OCI-LY3 (cell line): Measurements from ENCODE around the gene TNS2.

ENCODE experiments used
- H2AFZ ChIP-seq: fragments of 200-600, 300-600 bp; shearing (Covaris generic); 2 replicates; pipeline ENCODE4 v1.6.0; 2014; ENCODE audit warnings: antibody characterized with exemption, low read depth, low read length
- H3K27ac ChIP-seq: fragments of 200-600, 300-600 bp; sonication (generic); 2 replicates; pipeline ENCODE4 v1.5.1; 2014; ENCODE audit warnings: mild to moderate bottlenecking, low read length, moderate library complexity, mixed read lengths
- H3K27me3 ChIP-seq: fragments of 200-600, 300-600 bp; sonication (generic); 2 replicates; pipeline ENCODE4 v1.6.1; 2014; ENCODE audit warnings: low read depth, low read length, mixed read lengths
- H3K36me3 ChIP-seq: fragments of 200-600, 300-600 bp; sonication (generic); replicated peaks from 2 replicates; pipeline ENCODE3; 2014; ENCODE audit warnings: low read depth, low read length, mixed read lengths
- H3K4me1 ChIP-seq: fragments of 300-600, 200-600 bp; sonication (generic); 2 replicates; pipeline ENCODE4 v1.6.1; 2014; ENCODE audit warnings: low read length, mixed read lengths
- H3K4me2 ChIP-seq: fragments of 200-600, 300-600 bp; sonication (generic); 2 replicates; pipeline ENCODE4 v1.6.1; 2014; ENCODE audit warnings: low read length, mixed read lengths
- H3K4me3 ChIP-seq: fragments of 300-600, 200-600 bp; sonication (generic); 2 replicates; pipeline ENCODE4 v1.5.1; 2014; ENCODE audit warnings: antibody characterized with exemption, mild to moderate bottlenecking, low read length, moderate library complexity
- H3K79me2 ChIP-seq: fragments of 300-600, 200-600 bp; shearing (Covaris generic); 2 replicates; pipeline ENCODE4 v1.6.1; 2014; ENCODE audit warnings: mild to moderate bottlenecking, low read length, mixed read lengths
- H3K9ac ChIP-seq: fragments of 300-600, 200-600 bp; shearing (Covaris generic); 2 replicates; pipeline ENCODE4 v1.6.0; 2014; ENCODE audit warnings: mild to moderate bottlenecking, low read length, moderate library complexity
- H3K9me3 ChIP-seq: fragments of 200-600, 300-600 bp; shearing (Covaris generic); 2 replicates; pipeline ENCODE4 v1.6.1; 2014; ENCODE audit warnings: low read length, mixed read lengths; ENCODE audit not compliant: insufficient read depth
- H4K20me1 ChIP-seq: fragments of 200-600, 300-600 bp; sonication (generic); 2 replicates; pipeline ENCODE4 v1.6.1; 2016; ENCODE audit warnings: low read length, mixed read lengths; ENCODE audit not compliant: insufficient read depth
- EZH2phosphoT487 ChIP-seq: fragments of 200-600 bp; shearing (Covaris generic); IDR thresholded peaks from 2 replicates; pipeline ENCODE4 v1.6.1; 2018; ENCODE audit warnings: antibody characterized with exemption, mixed run types, low read depth
- TF ChIP-seq, protein P1 (sequence below): fragments of 200-600, 300-600 bp; sonication (generic); IDR thresholded peaks from 2 replicates; pipeline ENCODE4 v1.5.1; 2014; ENCODE audit warnings: antibody characterized with exemption, low read length, low read depth

TNS2 gene

DNA sequence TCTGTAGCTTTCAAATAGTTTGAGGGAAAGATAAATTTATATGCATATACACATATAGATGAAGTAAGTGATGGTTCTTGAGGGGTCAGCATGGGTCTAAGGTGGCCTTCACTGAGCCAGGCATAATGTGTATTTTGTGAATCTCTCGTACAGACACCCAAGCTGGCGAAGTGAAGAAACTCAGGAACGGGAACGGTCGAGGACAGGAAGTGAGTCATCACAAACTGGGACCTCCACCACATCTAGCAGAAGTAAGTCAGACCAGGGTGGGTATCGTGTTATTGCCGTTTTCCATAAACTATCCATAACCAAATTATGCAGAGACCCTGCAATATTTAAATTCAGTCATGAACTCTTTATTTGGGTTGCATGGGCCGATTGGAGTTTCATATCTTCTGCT lies 15.4 kb upstream of the TNS2 start:
- Histone ChIP-seq H3K9me3 (no peaks in the 10 kb centered on the region), H3K36me3 (peaks cover 63% of the 10 kb centered on the region), H3K4me3 (no peak overlapping the region), H3K9ac (no peak overlapping the region), H3K27me3 (no peaks in the 10 kb centered on the region), H3K4me2 (no peak overlapping the region), H3K4me1 (no peaks in the 10 kb centered on the region), H2AFZ (no peak overlapping the region), H3K27ac (no peak overlapping the region), H3K79me2 (peaks cover 5% of the 10 kb centered on the region; the same call in 1 of the 2 replicates), H4K20me1 (peaks cover 23% of the 10 kb centered on the region)
- TF ChIP-seq EZH2phosphoT487, result no peak
- TF ChIP-seq, protein P1, sequence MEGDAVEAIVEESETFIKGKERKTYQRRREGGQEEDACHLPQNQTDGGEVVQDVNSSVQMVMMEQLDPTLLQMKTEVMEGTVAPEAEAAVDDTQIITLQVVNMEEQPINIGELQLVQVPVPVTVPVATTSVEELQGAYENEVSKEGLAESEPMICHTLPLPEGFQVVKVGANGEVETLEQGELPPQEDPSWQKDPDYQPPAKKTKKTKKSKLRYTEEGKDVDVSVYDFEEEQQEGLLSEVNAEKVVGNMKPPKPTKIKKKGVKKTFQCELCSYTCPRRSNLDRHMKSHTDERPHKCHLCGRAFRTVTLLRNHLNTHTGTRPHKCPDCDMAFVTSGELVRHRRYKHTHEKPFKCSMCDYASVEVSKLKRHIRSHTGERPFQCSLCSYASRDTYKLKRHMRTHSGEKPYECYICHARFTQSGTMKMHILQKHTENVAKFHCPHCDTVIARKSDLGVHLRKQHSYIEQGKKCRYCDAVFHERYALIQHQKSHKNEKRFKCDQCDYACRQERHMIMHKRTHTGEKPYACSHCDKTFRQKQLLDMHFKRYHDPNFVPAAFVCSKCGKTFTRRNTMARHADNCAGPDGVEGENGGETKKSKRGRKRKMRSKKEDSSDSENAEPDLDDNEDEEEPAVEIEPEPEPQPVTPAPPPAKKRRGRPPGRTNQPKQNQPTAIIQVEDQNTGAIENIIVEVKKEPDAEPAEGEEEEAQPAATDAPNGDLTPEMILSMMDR, result no peak

DNA sequence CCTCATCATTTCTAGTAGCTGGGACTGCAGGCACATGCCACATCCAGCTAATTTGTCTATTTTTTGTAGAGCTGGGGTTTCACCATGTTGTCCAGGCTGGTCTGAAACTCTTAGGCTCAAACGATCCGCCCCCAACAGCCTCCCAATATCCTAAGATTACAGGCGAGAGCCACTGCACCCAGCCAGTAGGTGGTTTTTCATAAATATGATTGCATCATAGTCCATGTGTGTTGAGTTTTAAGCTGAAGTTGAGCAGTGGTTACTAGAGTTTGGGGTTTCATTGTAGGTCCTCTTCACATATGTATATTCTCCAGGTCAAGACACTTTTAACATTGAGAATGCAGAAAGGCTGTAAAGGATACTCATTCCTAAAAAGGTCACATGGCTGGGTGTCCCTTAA lies 13.1 kb upstream of the TNS2 start:
- H3K79me2 ChIP-seq, result no peaks in the 10 kb centered on the region
- H3K9me3 ChIP-seq, result no peaks in the 10 kb centered on the region
- H3K4me3 ChIP-seq, result no peak overlapping the region
- H3K27ac ChIP-seq, result no peak overlapping the region
- no peak overlapping the region for H3K9ac ChIP-seq
- no peaks in the 10 kb centered on the region for H3K27me3 ChIP-seq
- peaks cover 52% of the 10 kb centered on the region for H3K36me3 ChIP-seq
- no peak for TF ChIP-seq EZH2phosphoT487
- TF ChIP-seq, protein P1, result no peak
- H2AFZ ChIP-seq, result no peak overlapping the region
- no peak overlapping the region for H3K4me2 ChIP-seq
- no peaks in the 10 kb centered on the region for H3K4me1 ChIP-seq
- peaks cover 16% of the 10 kb centered on the region for H4K20me1 ChIP-seq

DNA sequence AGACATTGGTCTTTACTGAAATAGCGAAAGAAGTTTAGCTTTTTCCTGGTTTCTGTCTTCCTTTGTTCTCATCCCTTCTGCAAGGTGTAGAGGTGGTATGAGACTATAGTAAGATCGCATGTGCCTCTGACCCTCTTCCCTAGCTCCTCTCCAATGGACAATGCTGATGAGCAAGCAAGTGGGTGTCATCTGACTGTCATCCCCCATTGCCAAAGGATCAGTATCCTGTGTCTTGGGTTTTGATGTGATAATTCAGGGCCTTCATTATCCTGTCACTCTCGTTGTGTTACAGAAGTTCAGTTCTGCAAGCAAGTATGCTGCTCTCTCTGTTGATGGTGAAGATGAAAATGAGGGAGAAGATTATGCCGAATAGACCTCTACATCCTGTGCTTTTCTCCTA lies 10.0 kb upstream of the TNS2 start:
- no peak overlapping the region for H3K4me2 ChIP-seq
- peaks cover 43% of the 10 kb centered on the region for H3K36me3 ChIP-seq
- no peak overlapping the region for H3K4me3 ChIP-seq
- H3K9me3 ChIP-seq, result no peaks in the 10 kb centered on the region
- H2AFZ ChIP-seq, result no peak overlapping the region
- H4K20me1 ChIP-seq, result peaks cover 13% of the 10 kb centered on the region
- H3K27ac ChIP-seq, result no peak overlapping the region
- no peaks in the 10 kb centered on the region for H3K4me1 ChIP-seq
- H3K27me3 ChIP-seq, result no peaks in the 10 kb centered on the region
- no peaks in the 10 kb centered on the region for H3K79me2 ChIP-seq
- H3K9ac ChIP-seq, result no peak overlapping the region
- TF ChIP-seq, protein P1, result no peak
- no peak for TF ChIP-seq EZH2phosphoT487

GRCh38 chr12:53042607-53043454 lies 7.0 kb upstream of the TNS2 start:
- H3K4me2 ChIP-seq, result no peak overlapping the region
- no peak overlapping the region for H3K27ac ChIP-seq
- peaks cover 6% of the 10 kb centered on the region; the same call in 1 of the 2 replicates for H3K4me1 ChIP-seq
- H3K36me3 ChIP-seq, result peaks cover 25% of the 10 kb centered on the region
- no peak overlapping the region for H3K4me3 ChIP-seq
- H2AFZ ChIP-seq, result no peak overlapping the region
- no peaks in the 10 kb centered on the region for H3K79me2 ChIP-seq
- TF ChIP-seq, protein P1, result no peak
- TF ChIP-seq EZH2phosphoT487, result no peak
- H3K9ac ChIP-seq, result no peak overlapping the region
- H4K20me1 ChIP-seq, result peaks cover 13% of the 10 kb centered on the region
- no peaks in the 10 kb centered on the region for H3K9me3 ChIP-seq
- H3K27me3 ChIP-seq, result no peaks in the 10 kb centered on the region
